NT2/D1 (cell line): ENCODE results near the gene DAP3.
"Not testable (repeated sequence)": the region's sequence is repeated elsewhere in the genome, so short reads cannot be mapped to it uniquely, and the experiment has no call there.

Experiments used
- DNase-seq: peaks from one replicate; pipeline ENCODE4 v3.0.0-alpha.2; 2011; ENCODE audit warnings: low read depth, low spot score
- H3K27me3 ChIP-seq: 2 replicates; pipeline ENCODE4 v1.6.0; 2011; ENCODE audit warnings: mild to moderate bottlenecking; ENCODE audit not compliant: insufficient read length, insufficient read depth
- H3K36me3 ChIP-seq: 2 replicates; pipeline ENCODE4 v1.6.1; 2011; ENCODE audit warnings: mild to moderate bottlenecking, low read length, mixed read lengths; ENCODE audit not compliant: insufficient read depth, insufficient read length
- H3K4me1 ChIP-seq: 2 replicates; pipeline ENCODE4 v1.5.1; 2011; ENCODE audit not compliant: insufficient read depth, insufficient read length
- H3K4me3 ChIP-seq: 2 replicates; pipeline ENCODE4 v1.5.1; 2011; ENCODE audit warnings: low read depth; ENCODE audit not compliant: insufficient read length
- H3K9ac ChIP-seq: 2 replicates; pipeline ENCODE4 v1.6.0; 2011; ENCODE audit warnings: low read depth; ENCODE audit not compliant: insufficient read length
- H3K9me3 ChIP-seq: 2 replicates; pipeline ENCODE4 v1.5.1; 2011; ENCODE audit warnings: mild to moderate bottlenecking, low read length; ENCODE audit not compliant: insufficient read depth
- SUZ12 ChIP-seq: IDR thresholded peaks from 2 replicates; pipeline ENCODE4 v1.6.1; 2011; ENCODE audit not compliant: insufficient read length, insufficient read depth; ENCODE audit errors: extremely low read depth
- YY1 ChIP-seq: IDR thresholded peaks from 2 replicates; pipeline ENCODE4 v1.6.1; 2011; ENCODE audit not compliant: insufficient read length, insufficient read depth
- ZNF274 ChIP-seq: IDR thresholded peaks from 2 replicates; pipeline ENCODE4 v1.6.1; 2011; ENCODE audit warnings: mild to moderate bottlenecking, low read depth, low read length

Gene DAP3

GRCh38 chr1:155740995-155741394 is 52.1 kb downstream of the DAP3 start:
- Histone ChIP-seq H3K9ac (no peak overlapping the region), H3K36me3 (peaks cover 48% of the 10 kb centered on the region), H3K4me3 (no peak overlapping the region), H3K4me1 (no peaks in the 10 kb centered on the region), H3K9me3 (no peaks in the 10 kb centered on the region), H3K27me3 (no peaks in the 10 kb centered on the region)
- no peak for TF ChIP-seq YY1
- TF ChIP-seq ZNF274: no peak
- no peak for TF ChIP-seq SUZ12
- DNase-seq: no peak

GRCh38 chr1:155741908-155742307 is 53.0 kb downstream of the DAP3 start:
- Histone ChIP-seq H3K36me3 (peaks cover 39% of the 10 kb centered on the region), H3K4me3 (no peak overlapping the region), H3K27me3 (no peaks in the 10 kb centered on the region), H3K9me3 (no peaks in the 10 kb centered on the region), H3K4me1 (no peaks in the 10 kb centered on the region), H3K9ac (no peak overlapping the region)
- no peak for TF ChIP-seq SUZ12
- no peak for TF ChIP-seq ZNF274
- no peak for TF ChIP-seq YY1
- no peak for DNase-seq

- no peaks in the 10 kb centered on the region for H3K9me3 ChIP-seq
- no peak for DNase-seq
- no peaks in the 10 kb centered on the region for H3K27me3 ChIP-seq
- TF ChIP-seq SUZ12 (no peak), ZNF274 (no peak), YY1 (no peak)
- peak overlapping the region; percentile 84 for H3K9ac ChIP-seq
- H3K36me3 ChIP-seq: peaks cover 28% of the 10 kb centered on the region
- peak overlapping the region; percentile 58 for H3K4me3 ChIP-seq
- H3K4me1 ChIP-seq: peaks cover 2% of the 10 kb centered on the region
Measured at GRCh38 chr1:155744711-155745283, 55.9 kb downstream of the DAP3 start.

- Histone ChIP-seq H3K4me3 (peak overlapping the region; percentile 58), H3K9ac (peak overlapping the region; percentile 84), H3K36me3 (peaks cover 27% of the 10 kb centered on the region)
- H3K9me3 ChIP-seq, H3K4me1 ChIP-seq, H3K27me3 ChIP-seq: not testable (repeated sequence)
- peak; percentile 93 for DNase-seq
Measured at GRCh38 chr1:155745284-155746228, 56.7 kb downstream of the DAP3 start.

- peaks cover 39% of the 10 kb centered on the region for H3K36me3 ChIP-seq
- not testable (repeated sequence) for DNase-seq, H3K4me3 ChIP-seq, H3K27me3 ChIP-seq, H3K9ac ChIP-seq, H3K9me3 ChIP-seq, H3K4me1 ChIP-seq
Measured at GRCh38 chr1:155747586-155747985, 58.7 kb downstream of the DAP3 start.

GRCh38 chr1:155748141-155748540 is 59.2 kb downstream of the DAP3 start:
- H3K9ac ChIP-seq, H3K27me3 ChIP-seq, DNase-seq, H3K9me3 ChIP-seq, H3K4me3 ChIP-seq, H3K4me1 ChIP-seq: not testable (repeated sequence)
- H3K36me3 ChIP-seq: peaks cover 44% of the 10 kb centered on the region

- not testable (repeated sequence) for H3K9ac ChIP-seq, H3K4me1 ChIP-seq, H3K27me3 ChIP-seq, H3K4me3 ChIP-seq, H3K9me3 ChIP-seq, DNase-seq
- H3K36me3 ChIP-seq: peaks cover 78% of the 10 kb centered on the region
Measured at GRCh38 chr1:155759017-155759416, 70.1 kb downstream of the DAP3 start.

DNA sequence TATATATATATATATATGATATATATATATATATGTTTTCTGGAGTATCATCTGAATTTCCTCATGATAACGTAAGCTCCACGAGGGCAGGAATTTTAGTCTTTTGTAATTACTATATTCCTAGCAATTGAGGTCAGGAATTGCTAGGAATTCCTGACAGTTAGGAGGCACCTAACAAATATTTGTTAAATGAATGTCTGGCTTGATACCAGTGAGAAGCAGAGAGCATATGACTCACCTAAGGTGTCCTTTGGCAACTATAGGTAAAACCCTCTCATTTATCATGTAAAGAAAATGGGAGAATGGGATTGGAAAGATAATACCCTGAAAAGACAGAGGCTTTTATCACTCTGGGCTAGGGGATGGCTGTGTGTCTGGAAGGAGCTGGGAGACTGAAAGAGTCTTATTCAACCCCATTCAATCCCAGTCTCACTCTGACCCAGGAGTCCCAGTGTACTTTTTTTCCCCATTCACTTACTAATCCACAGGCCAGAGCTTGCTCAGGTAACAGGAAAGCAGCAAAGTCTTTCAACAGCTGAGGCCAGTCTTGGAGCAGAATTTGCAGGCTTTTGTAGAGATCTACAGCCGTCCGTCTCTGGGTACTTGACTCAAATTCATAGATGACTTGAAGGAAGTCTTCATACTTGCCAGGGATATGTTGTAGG is 71.2 kb downstream of the DAP3 start:
- Histone ChIP-seq H3K36me3 (peaks cover 75% of the 10 kb centered on the region), H3K9ac (peak overlapping the region; percentile 1)

More for the DNA sequence above, 71.2 kb downstream of the DAP3 start:
- no peaks in the 10 kb centered on the region for H3K9me3 ChIP-seq
- TF ChIP-seq YY1 (no peak), ZNF274 (no peak), SUZ12 (no peak)
- DNase-seq: peak; percentile 50
- H3K4me3 ChIP-seq: no peak overlapping the region
- peaks cover 5% of the 10 kb centered on the region for H3K4me1 ChIP-seq
- H3K27me3 ChIP-seq: no peaks in the 10 kb centered on the region
